ENCODE measurements around the gene SCNN1B. TPM values are rescaled to one million over a fixed set of nuclear protein-coding genes. Genes with fewer than 3 reads are reported as not detected.

The SCNN1B gene
- total RNA-seq, 1 donor from 2014 or later = 0.34 TPM

GRCh38 chr16:23401139-23401538 is 99.0 kb downstream of the SCNN1B start:
- Mint-ChIP-seq H3K4me1 (ENCODE audit: low read depth, unreplicated experiment) (peaks cover 36% of the 10 kb centered on the region), H3K4me3 (ENCODE audit: unreplicated experiment) (no peak overlapping the region), H3K9me3 (ENCODE audit: unreplicated experiment) (peaks cover 1% of the 10 kb centered on the region), H3K36me3 (ENCODE audit: unreplicated experiment) (no peaks in the 10 kb centered on the region), H3K27ac (ENCODE audit: unreplicated experiment) (no peak overlapping the region), H3K27me3 (ENCODE audit: unreplicated experiment) (no peaks in the 10 kb centered on the region)
- TF ChIP-seq CTCF (IDR thresholded peaks at IDR 0.05; ENCODE audit: partially characterized antibody, unreplicated experiment) = no peak
- no peak for DNase-seq

GRCh38 chr16:23402100-23402499 is 100.0 kb downstream of the SCNN1B start:
- no peak for TF ChIP-seq CTCF (IDR thresholded peaks at IDR 0.05; ENCODE audit: partially characterized antibody, unreplicated experiment)
- Mint-ChIP-seq H3K4me1 (ENCODE audit: low read depth, unreplicated experiment) (peaks cover 37% of the 10 kb centered on the region), H3K36me3 (ENCODE audit: unreplicated experiment) (no peaks in the 10 kb centered on the region), H3K27me3 (ENCODE audit: unreplicated experiment) (no peaks in the 10 kb centered on the region), H3K9me3 (ENCODE audit: unreplicated experiment) (peaks cover 1% of the 10 kb centered on the region), H3K27ac (ENCODE audit: unreplicated experiment) (no peak overlapping the region), H3K4me3 (ENCODE audit: unreplicated experiment) (no peak overlapping the region)
- no peak for DNase-seq

GRCh38 chr16:23403547-23403946 is 101.4 kb downstream of the SCNN1B start:
- TF ChIP-seq CTCF (IDR thresholded peaks at IDR 0.05; ENCODE audit: partially characterized antibody, unreplicated experiment) = no peak
- Mint-ChIP-seq H3K27ac (ENCODE audit: unreplicated experiment) (peak overlapping the region; percentile 13), H3K4me3 (ENCODE audit: unreplicated experiment) (peak overlapping the region; percentile 12), H3K4me1 (ENCODE audit: low read depth, unreplicated experiment) (peaks cover 48% of the 10 kb centered on the region), H3K9me3 (ENCODE audit: unreplicated experiment) (peaks cover 3% of the 10 kb centered on the region), H3K36me3 (ENCODE audit: unreplicated experiment) (no peaks in the 10 kb centered on the region), H3K27me3 (ENCODE audit: unreplicated experiment) (peaks cover 2% of the 10 kb centered on the region)
- DNase-seq = no peak

- peak overlapping the region; percentile 55 for H3K27ac Mint-ChIP-seq (ENCODE audit: unreplicated experiment)
- H3K4me3 Mint-ChIP-seq (ENCODE audit: unreplicated experiment) = no peak overlapping the region
- H3K27me3 Mint-ChIP-seq (ENCODE audit: unreplicated experiment) = peaks cover 5% of the 10 kb centered on the region
- H3K9me3 Mint-ChIP-seq (ENCODE audit: unreplicated experiment) = peaks cover 12% of the 10 kb centered on the region
- peaks cover 48% of the 10 kb centered on the region for H3K4me1 Mint-ChIP-seq (ENCODE audit: low read depth, unreplicated experiment)
- TF ChIP-seq CTCF (IDR thresholded peaks at IDR 0.05; ENCODE audit: partially characterized antibody, unreplicated experiment) = no peak
- no peak for DNase-seq
- H3K36me3 Mint-ChIP-seq (ENCODE audit: unreplicated experiment) = no peaks in the 10 kb centered on the region
Measured at GRCh38 chr16:23406024-23406423, 103.9 kb downstream of the SCNN1B start.

GRCh38 chr16:23406546-23407240 is 104.6 kb downstream of the SCNN1B start:
- Mint-ChIP-seq H3K9me3 (ENCODE audit: unreplicated experiment) (peaks cover 13% of the 10 kb centered on the region), H3K4me1 (ENCODE audit: low read depth, unreplicated experiment) (peaks cover 43% of the 10 kb centered on the region), H3K36me3 (ENCODE audit: unreplicated experiment) (no peaks in the 10 kb centered on the region), H3K27ac (ENCODE audit: unreplicated experiment) (peak overlapping the region; percentile 94), H3K4me3 (ENCODE audit: unreplicated experiment) (no peak overlapping the region), H3K27me3 (ENCODE audit: unreplicated experiment) (peaks cover 5% of the 10 kb centered on the region)
- no peak for TF ChIP-seq CTCF (IDR thresholded peaks at IDR 0.05; ENCODE audit: partially characterized antibody, unreplicated experiment)
- no peak for DNase-seq
